ENCODE data around the gene GTF3C4.

The GTF3C4 gene

DNA sequence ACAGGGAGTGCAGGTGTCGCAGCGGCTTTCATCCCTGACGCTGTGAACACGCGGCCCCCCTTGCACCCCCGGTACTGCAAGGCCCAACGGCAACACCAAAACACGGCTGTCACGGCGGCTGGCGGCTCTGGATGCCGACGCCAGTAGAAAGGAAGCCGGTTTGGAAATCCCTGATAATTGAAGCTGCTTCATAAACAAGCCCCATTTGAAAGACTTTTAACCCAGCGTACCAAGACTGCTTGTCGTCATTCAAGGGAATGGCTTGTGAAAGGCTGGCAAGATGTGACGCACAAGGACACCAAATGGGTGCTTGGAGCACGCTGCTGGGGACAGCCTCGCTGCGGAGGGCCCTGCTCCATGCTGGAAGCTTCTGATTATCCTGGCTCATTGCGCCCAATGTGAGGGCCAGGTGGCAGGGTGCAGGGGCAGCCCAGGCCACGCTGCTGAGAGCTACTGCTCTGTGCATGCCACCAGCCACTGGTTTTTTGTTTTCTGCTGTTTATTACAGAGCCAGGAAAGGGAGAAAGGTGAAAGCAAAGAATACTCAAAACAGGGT lies 63.1 kb downstream of the GTF3C4 start:
- TF ChIP-seq FOXP2 (optimal IDR thresholded peaks at IDR 0.05; ENCODE audit: control extremely low read depth, extremely low read length, insufficient read depth) = no peak
- no peak for TF ChIP-seq POLR2AphosphoS5 (IDR thresholded peaks at IDR 0.05; ENCODE audit: borderline replicate concordance, low read depth, low read length)
- no peak for TF ChIP-seq EZH2 (IDR thresholded peaks at IDR 0.05)
- no peak for DNase-seq (ENCODE audit: low read depth, low spot score)
- Histone ChIP-seq H3K36me3 (ENCODE audit: insufficient read depth, low read length) (no peaks in the 10 kb centered on the region), H3K27ac (no peak overlapping the region), H3K9ac (ENCODE audit: insufficient read length) (no peak overlapping the region), H3K4me3 (no peak overlapping the region), H3K9me3 (ENCODE audit: low read depth, low read length) (no peaks in the 10 kb centered on the region)

DNA sequence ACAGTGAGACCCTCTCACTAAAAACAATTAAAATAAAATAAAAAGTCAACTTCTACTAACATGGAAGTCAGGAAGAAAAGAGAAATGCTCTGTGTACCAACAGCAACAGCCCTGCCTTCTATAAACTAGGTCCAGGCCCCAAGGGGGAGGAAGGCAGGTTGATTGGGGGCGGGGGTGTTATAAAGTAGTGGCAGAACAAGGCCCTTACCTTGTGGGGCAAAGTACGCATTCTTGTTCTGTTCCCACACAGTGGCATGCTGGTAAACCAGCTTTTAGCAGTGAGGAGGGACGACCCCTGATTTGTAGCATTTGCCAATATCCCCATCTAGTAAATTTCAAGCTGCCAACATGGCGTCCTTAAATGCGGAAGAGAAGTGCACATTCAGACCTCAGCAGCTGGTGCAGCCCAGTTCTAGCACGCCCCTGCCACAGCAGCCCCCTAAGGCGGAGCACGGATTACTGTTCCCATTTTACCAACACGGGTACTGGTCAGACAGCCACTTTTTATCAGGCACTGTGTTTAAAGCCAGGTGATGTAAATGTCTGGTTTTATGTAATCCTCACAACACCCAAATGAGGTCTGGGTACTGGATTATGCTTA lies 69.5 kb downstream of the GTF3C4 start:
- TF ChIP-seq EZH2 (IDR thresholded peaks at IDR 0.05) (no peak), FOXP2 (optimal IDR thresholded peaks at IDR 0.05; ENCODE audit: control extremely low read depth, extremely low read length, insufficient read depth) (no peak), POLR2AphosphoS5 (IDR thresholded peaks at IDR 0.05; ENCODE audit: borderline replicate concordance, low read depth, low read length) (no peak)
- H3K36me3 ChIP-seq (ENCODE audit: insufficient read depth, low read length) = no peaks in the 10 kb centered on the region
- no peak overlapping the region for H3K4me3 ChIP-seq

DNA sequence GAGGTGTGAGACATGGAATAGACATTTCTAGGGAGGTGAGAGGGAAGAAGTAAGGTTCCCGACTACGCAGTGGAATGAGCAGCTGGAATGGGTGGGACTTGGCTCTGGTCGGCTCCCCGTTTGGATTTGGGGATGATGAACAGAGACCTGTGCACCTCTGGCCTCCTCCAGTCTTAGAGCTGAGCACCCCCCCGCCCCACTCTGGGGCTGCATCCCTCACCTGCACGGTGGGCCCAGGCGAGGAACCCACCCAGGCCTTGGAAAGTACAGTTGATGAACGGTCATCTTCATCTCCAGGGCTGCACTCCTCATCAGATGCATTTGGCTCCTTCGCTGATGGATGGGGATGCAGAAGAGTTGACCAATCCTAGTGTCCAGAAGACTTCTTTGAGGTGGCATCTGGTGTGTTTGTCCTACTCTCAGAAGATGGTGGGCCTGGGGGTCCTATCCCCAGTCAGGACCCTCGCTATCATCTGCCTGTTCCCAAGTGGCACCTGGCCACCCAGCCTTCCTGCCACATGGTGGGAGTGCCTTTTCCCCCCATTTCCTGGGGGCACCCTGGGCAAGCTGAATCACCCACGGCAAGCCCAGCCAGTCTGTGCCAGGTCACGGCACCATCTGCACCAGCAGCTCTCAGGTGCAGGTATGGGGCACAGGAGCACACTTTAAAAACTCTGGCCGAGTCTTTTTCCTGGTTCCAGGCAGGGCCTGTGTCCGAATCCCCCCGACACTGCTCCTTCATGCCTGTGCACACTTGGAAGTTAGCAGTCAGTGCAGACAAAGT lies 70.5 kb downstream of the GTF3C4 start:
- Histone ChIP-seq H3K9me3 (ENCODE audit: low read depth, low read length) (no peaks in the 10 kb centered on the region), H3K9ac (ENCODE audit: insufficient read length) (no peak overlapping the region), H3K27ac (no peak overlapping the region), H3K36me3 (ENCODE audit: insufficient read depth, low read length) (no peaks in the 10 kb centered on the region), H3K4me3 (no peak overlapping the region)
- no peak for DNase-seq (ENCODE audit: low read depth, low spot score)
- no peak for TF ChIP-seq EZH2 (IDR thresholded peaks at IDR 0.05)
- TF ChIP-seq POLR2AphosphoS5 (IDR thresholded peaks at IDR 0.05; ENCODE audit: borderline replicate concordance, low read depth, low read length) = no peak
- TF ChIP-seq FOXP2 (optimal IDR thresholded peaks at IDR 0.05; ENCODE audit: control extremely low read depth, extremely low read length, insufficient read depth) = no peak

More for the DNA sequence above, 69.5 kb downstream of the GTF3C4 start:
- no peaks in the 10 kb centered on the region for H3K9me3 ChIP-seq (ENCODE audit: low read depth, low read length)
- H3K27ac ChIP-seq = no peak overlapping the region
- DNase-seq (ENCODE audit: low read depth, low spot score) = no peak
- no peak overlapping the region for H3K9ac ChIP-seq (ENCODE audit: insufficient read length)

DNA sequence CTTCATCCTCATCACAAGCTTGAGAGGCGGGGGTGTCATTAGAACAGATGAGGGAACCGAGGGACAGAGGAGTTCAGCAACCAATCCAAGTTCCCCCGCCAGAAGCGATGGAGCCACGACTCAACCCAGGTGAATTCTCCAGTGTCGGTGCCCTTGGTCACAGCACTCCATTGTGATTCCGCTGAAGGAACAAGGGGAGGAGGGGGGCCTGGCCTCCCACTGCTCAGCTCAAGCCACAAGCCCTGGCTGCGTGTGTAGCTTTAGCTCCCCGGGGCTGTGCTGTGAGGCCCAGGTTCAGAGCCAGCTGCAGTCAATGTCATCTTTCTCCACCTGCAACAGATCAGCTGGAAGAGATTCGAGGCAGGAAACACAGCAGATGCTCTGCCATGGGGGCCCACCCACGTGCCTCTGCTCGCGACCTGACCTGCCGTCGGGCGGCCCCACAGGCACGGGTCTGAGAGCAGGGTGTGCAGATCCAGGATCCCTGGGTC lies 72.6 kb downstream of the GTF3C4 start:
- H3K9ac ChIP-seq (ENCODE audit: insufficient read length) = no peak overlapping the region
- no peak for TF ChIP-seq EZH2 (IDR thresholded peaks at IDR 0.05)
- TF ChIP-seq POLR2AphosphoS5 (IDR thresholded peaks at IDR 0.05; ENCODE audit: borderline replicate concordance, low read depth, low read length) = no peak
- TF ChIP-seq FOXP2 (optimal IDR thresholded peaks at IDR 0.05; ENCODE audit: control extremely low read depth, extremely low read length, insufficient read depth) = no peak
- no peaks in the 10 kb centered on the region for H3K36me3 ChIP-seq (ENCODE audit: insufficient read depth, low read length)
- H3K27ac ChIP-seq = no peak overlapping the region
- no peaks in the 10 kb centered on the region for H3K9me3 ChIP-seq (ENCODE audit: low read depth, low read length)
- no peak for DNase-seq (ENCODE audit: low read depth, low spot score)
- H3K4me3 ChIP-seq = no peak overlapping the region

DNA sequence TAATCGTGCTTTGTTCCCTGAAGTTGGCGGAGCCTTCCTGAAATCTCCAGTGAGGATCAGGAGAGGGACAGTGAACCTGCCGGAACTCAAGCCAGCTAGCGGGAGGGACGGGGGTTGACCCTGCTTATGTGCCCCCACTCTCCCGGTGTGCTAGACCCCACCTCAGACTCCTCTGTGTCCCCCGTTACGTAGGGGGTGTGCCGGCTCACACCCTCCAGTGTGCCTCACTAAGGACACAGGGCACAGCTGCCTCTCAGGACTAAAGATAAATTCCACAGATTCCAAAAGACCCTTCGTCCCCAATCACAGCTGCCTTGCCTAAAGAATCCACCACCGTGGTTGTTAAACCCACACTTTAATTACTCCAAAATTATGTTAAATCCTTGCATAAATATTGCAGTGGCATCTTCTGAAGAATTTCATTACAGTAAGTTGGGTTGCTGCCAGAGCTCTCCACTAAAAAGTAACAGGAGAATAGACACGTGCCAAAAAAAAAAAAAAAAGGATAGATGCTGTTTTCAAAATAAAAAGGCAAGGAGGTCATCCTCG lies 73.7 kb downstream of the GTF3C4 start:
- TF ChIP-seq EZH2 (IDR thresholded peaks at IDR 0.05) (no peak), POLR2AphosphoS5 (IDR thresholded peaks at IDR 0.05; ENCODE audit: borderline replicate concordance, low read depth, low read length) (no peak), FOXP2 (optimal IDR thresholded peaks at IDR 0.05; ENCODE audit: control extremely low read depth, extremely low read length, insufficient read depth) (no peak)
- Histone ChIP-seq H3K9ac (ENCODE audit: insufficient read length) (no peak overlapping the region), H3K4me3 (no peak overlapping the region), H3K9me3 (ENCODE audit: low read depth, low read length) (no peaks in the 10 kb centered on the region), H3K27ac (no peak overlapping the region), H3K36me3 (ENCODE audit: insufficient read depth, low read length) (no peaks in the 10 kb centered on the region)
- no peak for DNase-seq (ENCODE audit: low read depth, low spot score)

Data from SK-N-MC (cell line).